HepG2 (cell line): ENCODE data around the gene TADA1. TPM values are rescaled to one million over a fixed set of nuclear protein-coding genes. Genes with fewer than 3 reads are reported as not detected.

ENCODE experiments used
- ATAC-seq: fragments of 200-7000 bp; cut with Tn5 transposase; 3 replicates; pipeline ENCODE4 v1.9.1; 2020; ENCODE audit warnings: mild to moderate bottlenecking, moderate library complexity
- BruUV-seq: library from RNA; stranded (reverse); fragments of 400-500 nt; replicated peaks from 2 replicates; lab custom pipeline; 2021; lab: Mats Ljungman, UMichigan
- CTCF ChIA-PET: fragments of 300-600 bp; formaldehyde crosslinking; extraction: SDS; loops from one replicate; lab custom pipeline; 2021; ENCODE audit warnings: low total read pairs, inconsistent platforms, low intra/inter-chr PET ratio; lab: Yijun Ruan, JAX
- POLR2A ChIA-PET: fragments of 350-600 bp; sonication (Branson Sonifier 250); formaldehyde crosslinking; loops from one replicate; lab custom pipeline; 2020; ENCODE audit warnings: antibody characterized with exemption, inconsistent platforms; lab: Yijun Ruan, JAX
- DNase-seq: peaks from one replicate; pipeline ENCODE4 v3.0.0-alpha.2; 2015; ENCODE audit warnings: low spot score
- FAIRE-seq: peaks from 3 replicates; lab custom pipeline; 2011; peaks lifted over from hg19 to GRCh38; lab: Jason Lieb, UNC
- H2AFZ ChIP-seq: one replicate; pipeline ENCODE4 v1.6.1; 2011; ENCODE audit warnings: low read length, inconsistent platforms
- H3K27ac ChIP-seq: fragments of 300-600 bp; 3 replicates; pipeline ENCODE4 v1.8.0; 2011; ENCODE audit warnings: mixed run types, mild to moderate bottlenecking, mixed read lengths, low read length, inconsistent platforms; ENCODE audit not compliant: insufficient read depth; ENCODE audit errors: extremely low read length
- H3K27me3 ChIP-seq, 2 experiments: fragments of 200-600 bp in 1 of 2; 2 replicates in 1 of 2; 3 replicates in 1 of 2; pipeline versions ENCODE4 v1.6.0 to v1.8.0; 2011; ENCODE audit warnings: low read length in 2 of 2, mild to moderate bottlenecking in 2 of 2, moderate library complexity in 2 of 2, inconsistent platforms in 1 of 2; ENCODE audit not compliant: insufficient read depth in 2 of 2, control insufficient read depth in 1 of 2
- H3K36me3 ChIP-seq, 2 experiments: fragments of 200-600 bp in 1 of 2; replicated peaks in 1 of 2; 2 replicates in 1 of 2; 3 replicates in 1 of 2; pipeline versions ENCODE4 v1.5.1 to v1.8.0; 2011; ENCODE audit warnings: low read length in 2 of 2, inconsistent platforms in 1 of 2; ENCODE audit not compliant: insufficient read depth in 2 of 2, control insufficient read depth in 1 of 2
- H3K4me1 ChIP-seq: 2 replicates; pipeline ENCODE4 v1.5.1; 2012; ENCODE audit warnings: low read length, inconsistent platforms; ENCODE audit not compliant: insufficient read depth
- H3K4me2 ChIP-seq: 2 replicates; pipeline ENCODE4 v1.6.0; 2011; ENCODE audit warnings: low read depth, low read length, inconsistent platforms
- H3K4me3 ChIP-seq, 3 experiments: fragments of 200-600 bp in 1 of 3; sonication (generic), shearing (Covaris generic) in 1 of 3; replicated peaks in 1 of 3; 2 replicates each; pipeline ENCODE4 v1.5.1; 2011 to 2016; ENCODE audit warnings: low read length in 3 of 3, inconsistent platforms in 2 of 3, low read depth in 2 of 3, mild to moderate bottlenecking in 2 of 3, control low read depth in 1 of 3, mixed read lengths in 1 of 3; ENCODE audit not compliant: insufficient read depth in 1 of 3
- H3K79me2 ChIP-seq: one replicate; pipeline ENCODE4 v1.6.1; 2011; ENCODE audit warnings: low read length, inconsistent platforms; ENCODE audit not compliant: insufficient read depth
- H3K9ac ChIP-seq: 2 replicates; pipeline ENCODE4 v1.6.0; 2011; ENCODE audit warnings: mild to moderate bottlenecking, low read depth, low read length, inconsistent platforms; ENCODE audit not compliant: insufficient read depth
- H3K9me3 ChIP-seq: 2 replicates; pipeline ENCODE4 v1.5.1; 2012; ENCODE audit warnings: mild to moderate bottlenecking, low read length
- H4K20me1 ChIP-seq: 2 replicates; pipeline ENCODE4 v1.6.0; 2011; ENCODE audit warnings: inconsistent platforms, mild to moderate bottlenecking, low read length, moderate library complexity; ENCODE audit not compliant: insufficient read depth
- CBFB ChIP-seq: sonication (generic); formaldehyde crosslinking; IDR thresholded peaks from 2 replicates; pipeline ENCODE4 v1.4.0; 2020; ENCODE audit warnings: missing genetic modification reagents
- ESRRA ChIP-seq: sonication (generic); formaldehyde crosslinking; IDR thresholded peaks from 2 replicates; pipeline ENCODE4 v1.5.1; 2020; ENCODE audit warnings: mild to moderate bottlenecking, low read depth, missing genetic modification reagents
- IKZF1 ChIP-seq: fragments of 450-650 bp; IDR thresholded peaks from 2 replicates; pipeline ENCODE4 v1.7.1; 2016
- MBD4 ChIP-seq: IDR thresholded peaks from 2 replicates; pipeline ENCODE4 v1.6.1; 2012; ENCODE audit warnings: low read length, inconsistent platforms, borderline replicate concordance
- PCBP2 ChIP-seq: fragments of 200-400 bp; formaldehyde crosslinking; optimal IDR thresholded peaks from 2 replicates; pipeline ENCODE3; 2018; ENCODE audit warnings: low read length, low read depth; ENCODE audit not compliant: poor library complexity, severe bottlenecking
- TEAD3 ChIP-seq: optimal IDR thresholded peaks from 2 replicates; pipeline ENCODE3; 2016; ENCODE audit warnings: borderline replicate concordance
- WGBS: methylation state at CpG from one replicate; pipeline ENCODE4 v1.1.6; 2017; ENCODE audit warnings: low lambda C conversion rate; 5-methylcytosine and 5-hydroxymethylcytosine counted together
- in situ Hi-C: cut with HindIII; loops from 2 replicates; pipeline ENCODE4 v1.10.0; 2017; ENCODE audit warnings: low pct_unique_long_range_greater_than_20kb; ENCODE audit not compliant: extremely low pct_ligation_motif_present
- intact Hi-C: fragments of 100-400 bp; cut with micrococcal nuclease; formaldehyde crosslinking; loops from one replicate; pipeline ENCODE4 v1.10.0; 2022; ENCODE audit not compliant: unreplicated experiment
- polyA plus RNA-seq, 8 experiments: library from polyadenylated mRNA; depleted of rRNA in 3 of 8; stranded (reverse) in 7 of 8; unstranded in 1 of 8; fragments of >200 nt; fragmentation: Illumina TruSeq in 4 of 8; extraction: Trizol in 4 of 8; gene quantifications; 2 replicates each; pipeline versions ENCODE4 v1.2.1 to v1.2.3, GENCODE V29; 2011 to 2016; ENCODE audit warnings: low read depth in 4 of 8, missing spikeins in 1 of 8, mixed read lengths in 1 of 8; ENCODE audit not compliant: insufficient read depth in 1 of 8
- total RNA-seq, 5 experiments: library from RNA; depleted of rRNA; stranded (reverse); fragments of >200 nt; fragmentation: Illumina TruSeq; extraction: Trizol; gene quantifications; 2 replicates each; pipeline ENCODE4 v1.2.3, GENCODE V29; 2016; ENCODE audit warnings: low read depth in 1 of 5

The TADA1 gene
- total and polyA plus RNA-seq, 2 of the 13 experiments (the other 11 are each of a cell fraction or from before 2014, with no cell fraction given), result 28.3 to 29.1 TPM

DNA sequence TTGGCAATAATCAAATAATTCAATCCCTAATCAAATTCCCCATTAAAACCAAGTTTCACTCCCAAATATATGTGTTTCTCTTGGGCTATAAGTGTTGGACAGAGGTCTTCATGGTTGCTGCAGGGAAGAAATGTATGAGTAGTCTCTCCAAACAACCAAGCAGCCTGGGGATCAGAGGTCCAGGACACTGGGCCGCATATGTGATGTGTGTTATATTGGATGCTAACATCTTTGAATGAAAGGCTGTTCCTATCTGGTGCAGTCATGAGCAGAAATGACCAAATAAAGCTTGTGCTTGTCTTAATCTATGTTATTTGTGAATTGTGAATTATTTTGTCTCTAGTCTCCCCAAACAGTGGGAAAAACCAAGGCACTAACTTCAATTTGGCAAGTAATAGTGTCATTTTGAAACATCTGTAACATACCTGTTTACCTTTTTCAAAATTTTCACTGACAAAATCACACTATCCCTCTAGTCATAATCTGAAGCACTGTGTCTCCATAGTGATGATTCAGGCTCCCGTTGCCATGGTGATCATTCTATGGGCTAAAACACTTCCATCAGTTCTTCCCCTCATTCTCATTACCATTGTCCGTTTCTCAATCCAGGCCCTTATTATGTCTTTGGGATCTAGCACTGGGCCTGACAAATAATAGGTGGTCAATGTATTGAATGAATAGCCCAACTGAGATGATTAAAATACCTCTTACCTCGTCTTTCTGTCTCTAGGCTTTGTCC is 12.5 kb upstream of the TADA1 start:
- Histone ChIP-seq H3K4me3 (no peak overlapping the region), H3K9me3 (no peaks in the 10 kb centered on the region), H3K27ac (no peak overlapping the region), H3K4me2 (no peak overlapping the region), H3K36me3 (no peaks in the 10 kb centered on the region)
- POLR2A ChIA-PET, result no interaction called here
- ATAC-seq (no peak), FAIRE-seq (no peak)
- in situ Hi-C loops, result loop anchor here (10.0 kb wide), 1 partner anchor 556 kb away; no protein-coding TSS in a partner anchor
- TF ChIP-seq IKZF1 (no peak), MBD4 (no peak), CBFB (no peak), TEAD3 (CRISPR knock-in tag) (no peak), PCBP2 (no peak)
- TF ChIP-seq, all 625 proteins: peak for 0
- intact Hi-C loops, result no loop called here
- Histone ChIP-seq H3K9ac (no peak overlapping the region), H4K20me1 (no peaks in the 10 kb centered on the region), H2AFZ (no peak overlapping the region), H3K79me2 (no peaks in the 10 kb centered on the region), H3K4me1 (no peaks in the 10 kb centered on the region), H3K27me3 (peaks cover 0 to 22% of the 10 kb centered on the region in 2 experiments; a peak in 3 of 5 replicates)
- WGBS, result 17% methylated on average over 4 of the region's 4 CpGs
- no peak for DNase-seq
- BruUV-seq, result no TSS peak
- CTCF ChIA-PET, result no interaction called here

- Histone ChIP-seq H4K20me1 (no peaks in the 10 kb centered on the region), H3K27me3 (peaks cover 0 to 14% of the 10 kb centered on the region in 2 experiments; a peak in 3 of 5 replicates), H3K4me2 (no peak overlapping the region), H3K4me3 (no peak overlapping the region), H3K79me2 (no peaks in the 10 kb centered on the region), H2AFZ (no peak overlapping the region), H3K9me3 (no peaks in the 10 kb centered on the region), H3K4me1 (no peaks in the 10 kb centered on the region), H3K9ac (no peak overlapping the region), H3K36me3 (no peaks in the 10 kb centered on the region), H3K27ac (no peak overlapping the region)
- FAIRE-seq, result no peak
- no peak for ATAC-seq
- no peak for DNase-seq
- no peak for TF ChIP-seq ESRRA (CRISPR knock-in tag)
- intact Hi-C loops, result no loop called here
- POLR2A ChIA-PET, result no interaction called here
- 67% methylated on average over 3 of the region's 3 CpGs for WGBS
- no TSS peak for BruUV-seq
- in situ Hi-C loops, result loop anchor here (10.0 kb wide), 1 partner anchor 560 kb away; no protein-coding TSS in a partner anchor
- CTCF ChIA-PET, result no interaction called here
Observed at GRCh38 chr1:166884971-166885370, 8.9 kb upstream of the TADA1 start.
